Islet precursor cell (in vitro differentiated cells): Measurements from ENCODE around the gene CERK.
"Not testable (repeated sequence)": the region's sequence is repeated elsewhere in the genome, so short reads cannot be mapped to it uniquely, and the experiment has no call there.

Source experiments
- DNase-seq: peaks from one replicate; pipeline ENCODE4 v3.0.0-alpha.2; 2018

Gene CERK

DNA sequence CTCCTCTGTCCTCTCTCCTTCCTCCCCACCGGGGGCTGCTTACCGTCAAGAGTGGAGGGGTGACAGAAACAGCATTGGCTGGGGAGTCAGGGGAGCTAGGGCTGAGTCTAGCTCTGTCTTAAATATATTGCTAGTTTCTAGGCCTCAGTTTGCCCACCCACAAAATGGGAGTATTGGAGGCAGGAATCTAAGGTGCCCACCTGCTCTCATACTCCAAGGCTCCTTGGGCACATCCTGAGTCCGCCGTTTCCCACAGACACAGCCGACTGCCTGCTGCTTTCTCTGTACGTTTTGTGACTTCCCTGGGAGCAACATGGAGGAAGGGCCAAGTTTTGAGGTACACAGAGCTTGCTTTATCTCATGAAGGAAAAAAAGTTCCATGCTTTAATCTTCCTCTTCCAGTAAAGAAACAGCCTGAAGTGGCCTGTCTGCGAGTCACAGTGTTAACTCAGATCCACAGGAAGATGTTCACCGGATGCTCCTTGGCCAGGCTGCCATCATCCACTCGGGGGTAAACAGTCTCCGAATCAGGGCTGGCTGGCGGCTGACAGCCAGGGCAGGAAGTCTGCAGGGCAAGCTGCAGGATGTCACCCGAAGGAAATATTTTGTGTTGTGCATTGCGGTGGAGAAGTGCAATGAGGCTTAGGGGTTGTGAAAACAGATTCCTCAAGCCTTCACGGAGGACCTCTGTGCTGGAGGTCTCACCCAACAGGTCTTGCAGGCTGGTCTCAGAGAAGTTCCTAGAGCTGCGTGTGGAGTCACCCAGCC lies 11.0 kb upstream of the CERK start:
- peak; percentile 73 for DNase-seq

DNA sequence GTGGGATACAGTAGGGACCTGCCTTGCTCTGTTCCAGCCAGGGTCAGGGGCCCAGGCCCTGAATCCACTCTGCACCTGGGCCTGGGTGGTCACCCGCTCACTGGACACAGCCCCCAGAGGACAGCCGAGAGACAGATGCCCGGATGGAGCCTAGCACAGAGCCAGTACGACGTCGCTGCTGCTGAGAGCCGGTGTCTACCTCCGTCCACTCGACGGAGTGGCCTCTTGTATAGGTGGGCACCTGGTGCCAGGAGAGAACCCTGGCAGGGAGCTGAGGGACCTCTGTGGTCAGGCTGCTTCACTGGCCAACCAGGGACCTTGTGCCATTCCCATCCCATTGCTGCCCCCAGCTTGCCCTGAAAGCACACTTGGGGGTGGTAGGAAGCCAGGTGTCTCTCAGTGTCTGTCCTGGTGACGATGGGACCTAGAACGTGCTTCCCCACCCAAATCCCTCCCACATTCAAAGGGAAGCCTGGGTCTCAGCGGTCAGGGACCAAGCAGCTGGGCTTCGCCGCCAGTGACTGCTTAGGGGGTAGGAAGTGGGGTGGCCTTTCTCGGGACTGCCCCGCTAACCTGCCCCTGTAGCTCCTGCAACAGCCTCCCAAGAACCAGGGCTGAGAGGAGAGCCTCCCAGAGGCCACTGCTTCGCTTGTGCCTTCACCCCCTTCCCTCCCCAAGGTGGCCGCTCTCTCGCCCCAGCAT lies 10.3 kb upstream of the CERK start:
- DNase-seq: no peak

DNA sequence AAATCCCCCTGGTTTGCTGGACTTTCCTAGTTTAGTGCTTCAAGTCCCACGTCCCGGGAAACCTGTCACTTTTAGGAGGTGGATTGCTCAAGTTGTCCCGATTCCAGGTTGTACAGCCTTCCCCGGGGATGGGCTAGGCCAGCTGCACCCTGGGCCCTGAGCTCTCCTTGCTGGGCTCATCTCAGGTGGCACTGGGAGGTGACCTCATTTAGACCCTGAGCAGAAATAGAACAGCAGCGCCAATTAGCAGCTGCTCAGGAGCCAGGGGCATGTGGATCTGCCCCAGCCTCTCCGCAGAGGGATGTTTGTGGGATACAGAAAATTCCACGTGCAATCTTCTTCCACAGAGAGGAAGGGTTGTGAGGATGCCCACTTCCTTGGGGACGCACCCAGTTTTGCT lies 9.6 kb upstream of the CERK start:
- DNase-seq: no peak

DNA sequence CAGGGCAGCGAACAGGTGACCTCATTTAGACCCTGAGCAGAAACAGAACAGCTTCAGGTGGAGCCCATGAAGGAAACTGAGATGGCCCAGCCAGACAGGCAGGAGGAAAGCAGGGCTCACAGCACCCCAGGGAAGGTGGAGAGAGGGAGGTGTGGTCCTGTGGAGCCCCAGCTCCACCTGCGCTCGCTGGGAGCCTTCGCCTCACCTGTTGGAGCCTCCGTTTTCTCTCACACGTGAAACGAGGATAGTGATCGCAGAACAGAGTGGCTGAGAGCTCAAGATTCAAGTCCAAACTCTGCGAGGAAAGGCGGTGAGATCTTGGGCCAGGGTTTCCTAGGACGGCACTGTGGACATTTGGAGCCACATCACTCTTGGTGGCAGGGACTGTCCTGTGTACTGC lies 8.6 kb upstream of the CERK start:
- no peak for DNase-seq

DNA sequence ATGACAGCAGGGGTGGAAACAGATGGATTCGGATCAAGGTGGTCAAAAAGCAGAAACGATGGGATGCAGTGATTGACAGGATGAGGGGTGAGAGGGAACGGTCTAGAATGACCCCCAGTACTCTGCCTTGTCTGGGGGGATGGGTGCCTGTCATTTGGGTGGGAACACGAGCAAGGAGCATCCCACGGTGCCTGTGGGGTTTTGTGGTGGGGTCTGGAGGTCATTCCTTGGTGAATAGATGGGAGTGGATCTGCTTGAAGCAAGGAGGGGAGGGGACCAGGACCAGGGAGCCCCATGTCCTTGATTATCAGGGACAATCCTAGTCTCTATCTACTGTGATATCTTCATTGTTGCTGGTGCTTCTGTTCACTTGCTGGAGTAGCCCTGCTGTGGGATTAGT lies 8.1 kb upstream of the CERK start:
- no peak for DNase-seq

DNA sequence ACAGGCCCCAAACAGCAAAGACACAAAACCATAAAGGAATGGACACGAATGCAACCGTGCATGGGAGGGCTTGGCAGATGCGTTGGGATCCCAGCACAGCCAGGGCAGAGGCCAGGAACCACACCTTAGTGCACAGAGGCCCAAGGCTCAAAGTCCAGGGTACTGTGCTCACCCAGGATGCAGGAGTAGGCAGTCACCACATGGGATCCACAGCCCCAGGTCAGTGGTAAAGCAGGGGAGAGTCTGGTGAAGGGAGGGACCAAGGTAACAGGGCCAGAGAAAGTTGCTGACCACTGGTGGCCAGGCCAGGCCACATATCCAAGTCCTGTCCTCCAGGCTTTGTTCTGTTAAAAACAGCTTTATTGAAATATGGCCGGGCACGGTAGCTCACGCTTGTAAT lies 6.5 kb upstream of the CERK start:
- no peak for DNase-seq

DNA sequence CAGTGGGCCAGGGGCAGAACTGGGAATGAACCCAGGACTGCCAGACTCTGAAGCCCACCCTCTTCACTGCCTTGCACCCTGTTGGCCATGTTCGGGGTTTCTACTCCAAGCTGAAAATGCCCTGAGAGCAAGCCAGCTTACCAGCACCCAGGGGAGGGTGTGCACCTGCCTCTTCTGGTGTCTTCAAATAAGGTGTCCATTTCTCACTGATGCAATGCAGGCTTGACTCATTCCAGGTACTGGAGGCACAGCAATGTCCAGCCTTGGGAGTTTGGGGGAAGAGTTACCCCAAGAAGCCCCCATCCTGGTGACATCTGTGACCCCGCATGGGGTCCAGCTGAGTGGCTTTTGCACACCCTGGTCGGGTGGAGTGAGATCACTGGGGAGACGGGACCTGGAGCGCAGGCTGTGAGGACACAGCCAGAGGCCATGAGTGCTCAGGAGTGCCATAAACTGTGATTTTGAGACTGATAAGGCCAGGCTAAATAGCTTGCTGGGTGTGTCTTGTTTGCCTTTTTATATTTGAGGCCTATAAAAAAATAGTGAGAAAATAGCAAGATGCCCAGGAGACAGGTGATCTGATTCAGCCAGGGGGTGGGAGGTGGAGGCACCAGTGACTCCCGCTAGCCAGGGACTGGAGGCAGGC lies 4.6 kb upstream of the CERK start:
- peak; percentile 80 for DNase-seq

DNA sequence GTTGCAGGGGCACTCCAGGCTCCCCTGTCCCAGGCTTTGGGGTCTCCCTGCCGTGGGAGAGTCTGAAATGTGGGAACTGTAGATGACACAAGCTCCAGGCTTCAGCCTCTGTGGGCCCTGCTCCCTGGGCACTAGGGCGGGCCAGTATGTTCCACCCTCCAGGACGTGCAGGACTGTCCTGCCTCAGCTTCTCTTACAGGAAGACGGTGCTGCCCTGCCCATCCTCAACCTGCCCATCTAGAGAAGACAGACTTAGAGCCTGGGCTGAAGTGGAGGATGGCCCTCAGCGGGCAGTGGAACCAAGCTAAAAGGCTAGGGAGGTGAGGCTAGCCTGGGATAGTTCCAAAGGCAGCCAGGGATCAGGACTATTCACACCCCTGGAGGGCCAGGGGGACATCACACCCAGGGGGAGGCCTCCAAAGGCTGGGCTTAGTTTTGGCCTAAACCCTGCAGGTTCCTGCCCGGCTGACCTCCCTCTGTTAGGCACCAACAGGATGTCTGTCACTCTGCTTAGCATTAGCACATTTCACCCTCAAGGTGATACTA lies 4.0 kb upstream of the CERK start:
- DNase-seq: no peak

DNA sequence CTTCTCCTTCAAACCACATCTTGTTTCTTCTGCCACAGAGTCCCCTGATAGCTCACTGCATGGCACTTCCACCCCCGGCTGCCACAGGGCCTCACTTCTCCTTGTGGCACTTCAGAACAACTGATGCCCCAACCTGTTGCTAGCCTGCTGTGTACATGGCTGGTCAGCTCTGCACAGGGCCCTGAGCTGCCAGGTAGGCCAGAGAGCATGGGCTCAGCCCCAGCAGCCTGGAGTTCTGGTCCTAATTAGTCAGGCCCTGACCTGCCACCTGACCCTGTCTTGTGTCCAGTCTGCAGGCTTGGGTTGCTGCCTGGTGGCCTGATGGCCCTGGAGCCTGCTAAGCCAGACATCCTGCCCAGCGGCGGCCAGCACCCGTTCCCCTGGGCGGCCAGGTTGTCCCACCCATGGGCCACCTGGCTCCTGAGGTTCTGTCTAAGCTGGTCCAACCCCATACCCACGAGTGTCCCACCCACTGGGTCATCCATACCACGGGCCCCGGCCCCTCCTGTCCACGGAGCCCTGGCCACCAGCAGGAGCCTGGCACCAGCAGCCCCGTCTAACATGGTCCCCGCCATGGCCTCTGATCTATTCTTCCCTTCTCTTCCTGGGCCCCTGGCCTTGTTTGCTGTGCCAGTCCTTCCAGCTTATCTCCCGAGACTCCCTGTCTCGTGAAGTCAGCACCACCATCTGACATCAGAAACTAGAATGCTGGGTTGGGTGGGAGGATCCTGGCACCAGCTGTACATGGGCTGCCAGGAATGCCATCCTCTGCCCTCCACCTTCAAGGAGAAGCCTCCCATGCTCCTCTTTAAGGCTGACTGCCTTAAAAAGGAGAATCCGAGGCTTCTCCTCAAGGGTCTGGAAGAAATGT lies 3.1 kb upstream of the CERK start:
- DNase-seq: no peak

DNA sequence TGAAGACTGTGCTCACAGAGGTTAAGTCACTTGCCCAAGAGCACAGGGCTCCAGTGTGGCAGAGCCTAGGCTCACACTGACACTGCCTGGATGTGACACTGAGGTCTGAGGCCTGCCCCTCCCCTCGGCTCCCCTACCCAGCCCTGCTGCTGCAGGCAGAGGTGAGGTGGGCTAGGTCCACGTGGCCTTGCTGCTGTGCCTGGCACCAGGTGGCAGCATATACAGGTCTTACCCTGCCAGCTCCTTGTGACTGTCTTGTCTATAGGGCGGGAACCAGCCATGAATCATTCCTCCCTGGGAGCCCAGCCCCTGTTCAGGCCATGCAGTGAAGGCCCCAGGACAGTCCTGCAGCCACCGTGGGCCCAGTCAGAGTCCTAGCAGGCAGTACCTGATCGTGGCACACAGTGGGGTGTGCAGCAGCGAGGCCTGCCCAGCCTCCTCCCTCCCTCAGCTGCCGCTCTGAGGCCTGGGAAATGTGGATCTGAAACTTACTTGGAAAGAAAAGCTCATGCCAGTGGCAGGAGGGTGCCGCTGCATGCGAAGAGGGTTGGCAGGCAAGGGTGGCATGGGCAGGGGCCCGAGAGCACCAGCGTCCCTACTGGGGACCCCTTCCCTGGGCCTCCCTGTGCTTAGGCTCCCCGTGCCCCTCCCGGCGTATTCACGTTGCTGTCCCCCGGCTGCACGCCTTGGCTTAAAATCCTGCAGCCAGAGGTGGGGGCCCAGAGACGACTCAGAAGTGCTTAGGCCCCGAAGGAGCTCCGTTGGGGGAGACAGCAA lies 1.2 kb upstream of the CERK start:
- peak; percentile 82 for DNase-seq

DNA sequence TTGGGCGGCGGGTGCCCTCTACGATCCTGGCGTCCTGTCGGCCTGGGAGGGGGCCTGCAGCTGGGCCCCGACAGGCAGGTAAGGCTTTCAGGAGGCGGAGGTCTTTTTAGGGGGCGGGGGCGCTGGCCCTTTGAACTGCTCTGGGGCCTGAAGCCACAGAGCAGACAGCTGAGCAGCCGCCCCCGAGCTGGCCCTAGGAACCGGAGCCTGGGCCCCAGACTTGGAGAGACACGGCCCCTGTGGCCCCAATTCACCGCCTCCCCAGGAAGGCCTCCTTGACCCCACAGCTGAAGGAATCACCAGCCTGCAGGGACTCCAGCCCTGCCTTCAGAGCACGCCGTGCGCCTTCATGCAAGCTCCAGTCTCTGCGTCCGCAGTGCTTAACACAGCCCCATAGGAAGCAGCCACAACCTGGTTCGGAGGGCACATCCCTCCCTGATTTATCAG lies 618 bp upstream of the CERK start:
- DNase-seq: no peak

DNA sequence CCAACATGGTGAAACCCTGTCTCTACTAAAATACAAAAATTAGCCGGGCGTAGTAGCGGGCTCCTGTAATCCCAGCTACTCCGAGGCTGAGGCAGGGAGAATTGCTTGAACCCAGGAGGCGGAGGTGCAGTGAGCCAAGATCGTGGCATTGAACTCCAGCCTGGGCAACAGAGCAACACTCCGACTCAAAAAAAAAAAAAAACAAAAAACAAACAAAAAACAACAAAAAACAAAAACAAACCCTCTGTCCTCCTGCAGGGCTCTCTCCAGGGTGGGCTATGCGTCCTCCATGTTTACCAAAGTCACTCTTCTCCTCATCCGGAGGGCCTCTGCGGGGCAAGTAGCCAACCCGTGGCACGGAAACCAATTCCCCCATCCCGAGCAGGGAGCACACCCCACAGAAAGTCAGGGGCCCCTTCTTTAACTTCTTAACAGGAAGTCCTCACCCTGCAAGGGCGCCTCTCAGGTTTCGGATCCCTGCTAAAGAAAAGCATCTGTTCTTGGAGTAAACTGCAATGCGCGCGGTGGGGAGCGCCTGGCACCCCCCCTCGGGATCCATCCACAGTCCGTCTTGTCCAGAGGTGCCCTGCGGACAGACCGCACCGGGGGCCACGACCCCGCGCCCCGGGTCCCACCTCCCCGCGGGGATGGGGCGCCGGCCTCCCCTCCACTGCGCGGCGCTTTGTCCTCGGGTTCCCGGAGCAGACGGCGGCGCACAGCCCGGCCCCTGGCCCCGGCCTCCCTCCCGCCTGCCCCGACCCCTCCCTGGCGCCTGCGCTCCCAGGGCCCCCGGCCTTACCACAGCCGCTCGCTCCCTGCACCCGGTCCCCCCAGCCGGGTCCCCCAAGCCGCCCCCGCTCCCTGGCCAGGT lies 712 bp downstream of the CERK start:
- no peak for DNase-seq

DNA sequence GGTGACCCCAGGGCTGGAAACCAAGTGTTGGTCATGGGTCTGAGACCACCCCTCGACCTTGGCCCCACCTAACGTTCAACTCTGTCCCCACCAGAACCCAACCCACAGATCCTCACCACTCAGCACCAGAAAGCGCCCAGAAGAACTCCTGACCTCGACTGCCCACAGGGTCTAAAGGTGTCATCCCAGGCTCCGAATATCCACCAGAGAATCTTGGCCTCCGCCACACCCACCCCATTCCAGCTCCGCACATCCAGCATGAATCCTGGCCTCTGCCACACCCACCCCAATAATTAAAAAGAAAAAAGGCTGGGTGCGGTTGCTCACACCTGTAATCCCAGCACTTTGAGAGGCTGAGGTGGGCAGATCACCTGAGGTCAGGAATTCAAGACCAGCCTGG lies 1.3 kb downstream of the CERK start:
- DNase-seq: no peak

DNA sequence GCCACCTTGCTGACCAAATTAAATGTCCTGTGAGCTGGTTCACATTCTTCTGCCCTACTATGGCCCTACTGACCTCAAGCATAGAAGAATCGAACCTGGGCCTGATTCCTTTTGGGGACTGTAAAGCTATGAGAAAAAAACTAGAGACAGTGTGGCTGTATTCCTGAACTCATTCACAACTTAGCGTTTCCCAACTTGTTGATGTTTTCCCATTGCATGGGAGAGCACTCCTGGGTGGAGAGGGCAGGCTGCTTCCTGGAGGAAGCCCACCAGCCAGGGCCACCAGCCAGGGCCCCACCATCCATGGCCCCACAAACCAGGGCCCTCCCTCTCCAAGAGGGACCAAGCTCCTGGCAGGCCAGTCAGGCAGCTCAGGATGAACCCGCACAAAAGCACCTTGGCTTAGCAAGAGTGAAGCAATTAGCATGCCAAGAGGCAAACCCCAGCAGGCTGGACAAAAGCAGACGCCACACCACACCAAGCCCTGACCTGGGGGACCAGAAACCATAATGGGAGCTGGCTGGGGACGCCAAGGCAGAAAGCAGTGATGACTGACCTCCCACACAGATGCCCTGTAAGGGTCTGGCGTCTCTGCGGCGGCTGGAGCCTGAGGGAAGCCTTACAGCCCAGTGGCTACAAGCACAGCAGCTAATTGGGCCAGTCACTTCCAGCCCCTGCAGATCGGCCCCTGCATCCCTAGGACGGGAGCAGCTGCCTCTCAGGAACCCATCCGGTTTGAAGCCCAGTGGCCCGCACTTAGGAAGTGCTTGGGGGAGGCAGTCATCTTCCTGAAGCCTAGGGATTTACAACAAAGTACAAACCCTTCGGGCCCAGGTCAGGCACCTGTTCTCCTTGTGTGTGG lies 2.1 kb downstream of the CERK start:
- DNase-seq: peak; percentile 85

DNA sequence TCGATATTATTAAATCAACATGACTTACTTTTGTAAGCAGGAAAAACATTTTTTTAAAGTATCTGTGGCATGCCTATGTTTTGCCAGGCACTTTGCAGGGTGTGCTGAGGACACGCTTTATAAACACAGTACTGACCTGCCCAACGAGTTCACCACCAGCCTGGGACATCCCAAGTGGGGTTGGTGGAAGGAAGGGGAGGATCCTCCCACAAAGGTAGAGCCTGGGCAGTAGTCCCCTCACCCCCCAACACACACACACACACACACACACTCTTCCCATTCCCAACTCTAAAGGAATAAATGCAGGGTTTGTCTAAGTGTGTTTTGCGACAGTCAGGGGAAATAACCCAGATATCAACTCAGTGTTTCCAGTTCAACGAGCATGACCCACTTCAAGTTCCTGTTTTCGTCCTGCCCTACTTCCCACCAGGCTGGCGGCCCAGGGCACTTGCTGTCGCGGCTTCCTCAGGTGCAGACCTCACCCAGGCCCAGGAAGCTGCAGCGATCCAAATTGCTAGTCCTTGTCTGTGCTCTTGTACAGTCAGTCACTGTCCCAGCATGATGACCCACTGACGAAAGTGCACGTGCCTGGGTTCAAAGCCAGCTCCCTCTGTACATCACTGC lies 3.1 kb downstream of the CERK start:
- no peak for DNase-seq

DNA sequence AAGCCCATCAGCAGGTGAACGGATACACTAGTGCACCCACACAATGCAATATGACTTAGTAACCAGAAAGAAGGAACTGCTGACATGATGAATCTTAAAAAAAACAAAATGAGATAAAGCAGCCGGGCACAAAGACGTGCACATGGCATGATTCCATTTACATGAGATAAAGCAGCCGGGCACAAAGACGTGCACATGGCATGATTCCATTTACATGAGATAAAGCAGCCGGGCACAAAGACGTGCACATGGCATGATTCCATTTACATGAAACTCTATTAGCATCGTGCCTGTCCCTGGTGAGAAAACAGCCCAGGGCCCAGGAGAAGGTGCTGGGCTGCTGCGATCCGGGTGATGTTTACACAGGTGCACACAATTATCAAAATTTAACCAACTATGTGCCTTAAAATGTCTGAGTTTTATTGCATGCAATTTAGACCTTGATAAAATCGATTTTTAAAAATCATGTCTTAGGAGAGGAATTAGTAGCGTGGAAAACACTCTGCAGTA lies 3.8 kb downstream of the CERK start:
- DNase-seq: not testable (repeated sequence)

DNA sequence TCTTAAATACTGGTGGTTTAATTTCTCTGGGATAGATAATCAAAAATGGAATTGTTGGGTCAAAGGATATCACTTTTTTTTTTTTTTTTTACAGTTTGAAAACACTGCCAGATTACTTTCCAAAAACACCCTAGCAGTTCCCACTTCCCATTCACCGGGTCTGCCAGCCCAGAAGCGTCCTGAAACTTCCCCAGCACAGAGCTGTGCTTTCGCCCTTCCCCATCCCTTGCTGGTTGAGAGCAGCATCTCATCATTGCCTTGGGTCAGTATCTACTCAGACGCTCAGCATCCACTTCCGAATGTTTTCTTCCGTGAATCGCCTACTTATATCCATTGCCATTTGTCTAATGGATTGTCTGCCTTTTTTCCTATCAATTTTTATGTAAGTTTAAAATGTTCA lies 5.5 kb downstream of the CERK start:
- DNase-seq: no peak

DNA sequence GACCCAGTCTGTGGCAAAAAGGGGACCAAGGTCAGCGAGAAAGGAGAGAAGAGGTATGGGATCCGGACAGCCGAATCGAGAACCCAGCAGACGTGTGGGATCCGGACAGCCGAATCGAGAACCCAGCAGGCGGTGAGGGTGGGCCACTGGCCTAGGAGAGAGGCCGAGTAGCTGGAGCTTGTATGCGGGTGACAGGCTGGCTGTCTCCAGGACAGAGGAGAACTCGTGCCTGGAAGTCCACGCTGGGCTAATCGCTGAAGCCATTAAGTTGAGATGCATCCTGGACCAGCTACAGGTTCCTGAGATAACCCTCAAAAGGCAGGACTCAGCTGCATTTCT lies 6.0 kb downstream of the CERK start:
- no peak for DNase-seq
